T-helper 17 cell (primary cell): ENCODE measurements around the gene ZNF148. TPM values are rescaled to one million over a fixed set of nuclear protein-coding genes. Genes with fewer than 3 reads are reported as not detected.

ENCODE experiments used
- ATAC-seq: fragments of 150-1000 bp; cut with Tn5 transposase; 2 replicates; pipeline ENCODE4 v1.10.0; 2021; ENCODE audit warnings: mild to moderate bottlenecking, moderate library complexity
- DNase-seq, 3 donors: peaks; one replicate each; pipeline versions ENCODE4 v3.0.0 to v3.0.0-alpha.2; 2020 to 2021
- H3K9me3 ChIP-seq: one replicate; pipeline ENCODE4 v1.7.0; 2013; ENCODE audit warnings: low read length, mild to moderate bottlenecking; ENCODE audit not compliant: control insufficient read depth, poor library complexity, severe bottlenecking
- H3K27ac Mint-ChIP-seq: one replicate; pipeline ENCODE4 v1.8.0; 2022; ENCODE audit warnings: mild to moderate bottlenecking, moderate library complexity, mixed read lengths
- H3K27me3 Mint-ChIP-seq: one replicate; pipeline ENCODE4 v1.8.0; 2022; ENCODE audit warnings: mixed read lengths
- H3K36me3 Mint-ChIP-seq: one replicate; pipeline ENCODE4 v1.8.0; 2022; ENCODE audit warnings: low read depth, mixed read lengths
- H3K4me1 Mint-ChIP-seq: one replicate; pipeline ENCODE4 v1.8.0; 2022; ENCODE audit warnings: mild to moderate bottlenecking, mixed read lengths
- H3K4me3 Mint-ChIP-seq: one replicate; pipeline ENCODE4 v1.8.0; 2022; ENCODE audit warnings: mild to moderate bottlenecking, moderate library complexity, mixed read lengths
- total RNA-seq, 4 donors: library from RNA in 2 of 4; stranded (reverse) in 2 of 4; gene quantifications; one replicate each; pipeline ENCODE4 v1.2.3 and lab custom pipeline; 2022 to 2026

ZNF148 gene
- total RNA-seq, 2 donors from 2014 or later = 40.0 to 40.8 TPM

GRCh38 chr3:125240496-125240895, 134.6 kb downstream of the ZNF148 start:
- ATAC-seq (no peak), DNase-seq (no peak)
- H3K27me3 Mint-ChIP-seq = no peaks in the 10 kb centered on the region
- H3K4me3 Mint-ChIP-seq = no peak overlapping the region
- peaks cover 11% of the 10 kb centered on the region for H3K36me3 Mint-ChIP-seq
- no peak overlapping the region for H3K27ac Mint-ChIP-seq
- no peaks in the 10 kb centered on the region for H3K9me3 ChIP-seq
- H3K4me1 Mint-ChIP-seq = peaks cover 3% of the 10 kb centered on the region

- Mint-ChIP-seq H3K4me1 (peaks cover 3% of the 10 kb centered on the region), H3K27ac (no peak overlapping the region), H3K27me3 (no peaks in the 10 kb centered on the region), H3K36me3 (peaks cover 9% of the 10 kb centered on the region), H3K4me3 (no peak overlapping the region)
- H3K9me3 ChIP-seq = no peaks in the 10 kb centered on the region
- DNase-seq (no peak), ATAC-seq (no peak)
Measured at GRCh38 chr3:125239266-125239665, 135.9 kb downstream of the ZNF148 start.

- H3K9me3 ChIP-seq = no peaks in the 10 kb centered on the region
- no peak for DNase-seq
- H3K4me3 Mint-ChIP-seq = no peak overlapping the region
- H3K36me3 Mint-ChIP-seq = peaks cover 9% of the 10 kb centered on the region
- ATAC-seq = no peak
- no peaks in the 10 kb centered on the region for H3K27me3 Mint-ChIP-seq
- H3K27ac Mint-ChIP-seq = no peak overlapping the region
- H3K4me1 Mint-ChIP-seq = peaks cover 3% of the 10 kb centered on the region
Measured at GRCh38 chr3:125238759-125239158, 136.4 kb downstream of the ZNF148 start.

DNA sequence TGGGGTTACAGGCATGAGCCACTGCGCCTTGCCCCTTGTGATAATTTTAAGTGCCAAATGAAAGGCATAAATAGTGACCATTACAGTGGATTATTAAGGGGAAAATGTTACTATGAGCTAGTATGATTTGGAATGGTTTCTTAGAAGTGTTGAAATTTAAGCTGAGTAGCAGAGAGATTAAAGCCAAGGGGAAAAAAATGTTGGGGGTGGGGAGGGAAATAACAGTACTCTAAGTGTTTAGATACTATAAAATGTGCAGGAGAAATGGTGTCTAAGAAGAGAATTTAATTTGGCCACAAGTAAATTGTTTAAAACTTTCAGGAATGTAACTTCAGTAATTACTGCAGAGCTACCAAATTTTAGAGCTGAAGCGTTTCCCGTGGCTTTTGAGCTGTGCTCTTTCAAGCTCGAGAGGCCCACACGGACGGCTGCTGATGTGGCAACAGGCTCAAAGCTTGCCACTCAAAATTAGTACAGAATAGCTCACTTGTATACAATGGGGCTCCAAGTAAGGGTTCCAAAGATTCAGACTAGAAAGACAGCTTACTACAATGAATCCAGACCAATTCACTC, 138.7 kb downstream of the ZNF148 start:
- no peak overlapping the region for H3K4me3 Mint-ChIP-seq
- no peaks in the 10 kb centered on the region for H3K4me1 Mint-ChIP-seq
- H3K9me3 ChIP-seq = no peaks in the 10 kb centered on the region
- no peak overlapping the region for H3K27ac Mint-ChIP-seq
- DNase-seq (no peak), ATAC-seq (no peak)
- H3K36me3 Mint-ChIP-seq = peaks cover 15% of the 10 kb centered on the region
- H3K27me3 Mint-ChIP-seq = no peaks in the 10 kb centered on the region

- Mint-ChIP-seq H3K27me3 (no peaks in the 10 kb centered on the region), H3K36me3 (peaks cover 15% of the 10 kb centered on the region), H3K4me3 (no peak overlapping the region), H3K4me1 (no peaks in the 10 kb centered on the region), H3K27ac (no peak overlapping the region)
- no peak for DNase-seq
- ATAC-seq = no peak
- no peaks in the 10 kb centered on the region for H3K9me3 ChIP-seq
Measured at GRCh38 chr3:125234831-125235230, 140.3 kb downstream of the ZNF148 start.

- H3K9me3 ChIP-seq = no peaks in the 10 kb centered on the region
- ATAC-seq = no peak
- DNase-seq = no peak
- Mint-ChIP-seq H3K27me3 (no peaks in the 10 kb centered on the region), H3K27ac (no peak overlapping the region), H3K36me3 (peaks cover 13% of the 10 kb centered on the region), H3K4me1 (no peaks in the 10 kb centered on the region), H3K4me3 (no peak overlapping the region)
Measured at GRCh38 chr3:125232401-125232800, 142.7 kb downstream of the ZNF148 start.

DNA sequence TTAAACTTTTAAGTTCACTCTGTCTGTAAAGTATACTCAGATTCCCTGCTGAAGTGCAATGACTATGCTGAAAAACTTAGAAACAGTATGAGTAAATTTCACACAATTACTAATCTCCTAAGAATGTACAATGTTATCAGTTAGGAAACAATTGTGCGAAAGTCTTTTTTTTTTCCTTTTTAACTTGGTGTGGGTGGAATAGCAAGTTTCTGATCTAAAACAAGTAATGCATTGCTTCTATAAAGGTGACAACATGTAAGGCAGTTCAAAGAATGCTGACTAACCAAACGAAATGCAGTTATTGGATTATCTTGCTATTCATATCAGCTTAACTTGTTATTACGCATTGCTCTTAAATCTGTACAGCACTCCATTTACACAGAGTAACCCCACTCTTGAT, 143.2 kb downstream of the ZNF148 start:
- Mint-ChIP-seq H3K27me3 (no peaks in the 10 kb centered on the region), H3K4me1 (no peaks in the 10 kb centered on the region), H3K4me3 (no peak overlapping the region), H3K36me3 (peaks cover 11% of the 10 kb centered on the region), H3K27ac (no peak overlapping the region)
- DNase-seq (no peak), ATAC-seq (no peak)
- no peaks in the 10 kb centered on the region for H3K9me3 ChIP-seq

DNA sequence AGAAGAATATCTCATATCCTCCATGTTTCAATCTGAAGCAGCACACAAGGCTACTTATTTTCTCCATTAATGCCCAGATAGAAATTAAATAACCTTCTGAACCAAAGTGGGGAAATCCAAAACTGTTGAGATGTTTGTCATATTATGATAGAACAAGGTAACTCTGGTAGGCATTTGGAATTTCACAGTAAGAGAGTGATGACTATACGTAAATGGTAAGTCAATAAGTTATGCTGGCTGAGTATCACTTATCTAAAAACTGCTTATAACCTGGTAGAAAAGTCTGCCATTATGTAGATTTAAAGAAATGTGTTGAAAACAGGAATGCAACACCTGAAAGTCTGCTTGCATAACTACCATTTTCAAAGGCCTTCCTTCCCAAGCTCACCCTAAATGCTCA, 145.4 kb downstream of the ZNF148 start:
- H3K27me3 Mint-ChIP-seq = no peaks in the 10 kb centered on the region

DNA sequence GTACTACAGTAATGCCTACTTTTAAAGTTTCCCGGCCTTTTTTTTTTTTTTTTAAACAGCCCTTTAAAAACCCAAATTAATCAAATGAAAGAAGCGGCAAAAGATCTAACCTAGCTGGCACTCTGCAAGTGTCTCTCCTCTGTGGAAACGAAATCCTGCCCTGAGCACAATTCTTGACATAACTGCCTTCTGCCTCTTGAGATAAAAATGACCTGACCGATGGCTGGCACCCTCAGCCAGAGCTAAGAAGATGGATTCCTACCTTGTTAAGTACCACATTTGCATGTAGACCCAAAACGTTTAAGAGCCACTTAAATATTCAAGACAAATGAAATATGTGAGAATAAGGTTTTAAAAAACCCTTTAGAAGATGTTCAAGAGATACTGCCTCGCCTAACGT, 146.0 kb downstream of the ZNF148 start:
- no peaks in the 10 kb centered on the region for H3K27me3 Mint-ChIP-seq
- DNase-seq (no peak), ATAC-seq (no peak)
- H3K9me3 ChIP-seq = no peaks in the 10 kb centered on the region
- no peak overlapping the region for H3K4me3 Mint-ChIP-seq
- peaks cover 7% of the 10 kb centered on the region for H3K36me3 Mint-ChIP-seq
- peak overlapping the region; percentile 6 for H3K27ac Mint-ChIP-seq
- no peaks in the 10 kb centered on the region for H3K4me1 Mint-ChIP-seq

More for the DNA sequence above, 145.4 kb downstream of the ZNF148 start:
- H3K9me3 ChIP-seq = no peaks in the 10 kb centered on the region
- Mint-ChIP-seq H3K27ac (peak overlapping the region; percentile 6), H3K4me1 (no peaks in the 10 kb centered on the region), H3K36me3 (peaks cover 7% of the 10 kb centered on the region), H3K4me3 (no peak overlapping the region)
- no peak for DNase-seq
- ATAC-seq = no peak

DNA sequence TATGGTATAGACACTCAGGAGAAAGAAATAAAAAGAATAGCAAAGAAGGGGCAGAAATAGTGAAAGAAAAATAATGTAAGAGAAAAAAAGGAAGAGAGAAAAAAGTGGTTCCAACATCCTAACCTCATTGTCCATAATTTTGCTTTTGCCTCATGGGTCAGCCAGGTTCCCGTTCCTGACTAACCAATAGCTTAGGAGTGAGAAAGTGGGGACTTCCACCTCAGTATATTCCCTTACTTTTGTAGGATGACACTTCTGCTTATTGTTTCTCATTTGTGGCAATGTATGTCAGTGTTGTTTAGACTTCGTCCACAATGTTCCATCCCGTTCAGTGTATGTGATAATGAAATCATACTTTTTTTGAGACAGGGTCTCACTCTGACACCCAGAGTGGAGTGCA, 153.3 kb downstream of the ZNF148 start:
- no peak for ATAC-seq
- no peaks in the 10 kb centered on the region for H3K9me3 ChIP-seq
- Mint-ChIP-seq H3K4me3 (no peak overlapping the region), H3K27ac (no peak overlapping the region), H3K4me1 (no peaks in the 10 kb centered on the region), H3K36me3 (no peaks in the 10 kb centered on the region), H3K27me3 (no peaks in the 10 kb centered on the region)
- DNase-seq = no peak

DNA sequence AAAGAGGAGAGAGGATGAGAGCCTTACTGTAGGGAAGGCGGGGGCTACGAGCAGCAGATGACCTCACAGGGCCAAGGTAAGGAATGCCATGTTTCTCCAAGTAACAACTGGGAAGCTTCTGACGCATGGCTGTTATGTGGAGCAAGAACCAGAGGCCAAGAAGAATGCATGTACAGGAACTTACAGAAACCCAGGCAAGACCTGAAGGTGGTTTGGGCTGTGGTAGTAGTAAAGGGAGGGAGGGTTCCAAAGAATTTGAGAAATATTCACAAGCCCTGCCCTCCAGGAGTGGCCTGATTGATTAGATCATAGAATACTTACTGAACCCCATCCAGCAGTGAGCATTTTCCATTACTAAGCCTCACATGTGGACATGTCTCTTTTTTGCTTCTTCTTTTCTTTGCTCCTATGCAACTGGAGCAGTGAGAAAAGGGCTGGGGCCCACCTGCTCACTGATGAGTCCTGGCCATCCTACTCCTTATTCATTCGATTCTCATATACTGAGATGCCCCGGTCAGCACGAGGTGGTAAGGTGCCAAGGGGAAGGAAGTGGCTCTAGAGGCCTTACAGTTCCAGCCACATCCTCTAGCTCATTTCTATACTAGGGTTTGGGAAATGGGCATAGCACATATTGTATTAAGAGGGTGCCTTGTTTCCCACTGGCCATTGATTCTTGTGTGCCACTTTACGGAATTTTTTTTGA, 154.2 kb downstream of the ZNF148 start:
- H3K36me3 Mint-ChIP-seq = no peaks in the 10 kb centered on the region
- H3K4me1 Mint-ChIP-seq = no peaks in the 10 kb centered on the region
- H3K27me3 Mint-ChIP-seq = no peaks in the 10 kb centered on the region
- H3K9me3 ChIP-seq = no peaks in the 10 kb centered on the region
- no peak overlapping the region for H3K27ac Mint-ChIP-seq
- DNase-seq (no peak), ATAC-seq (no peak)
- H3K4me3 Mint-ChIP-seq = no peak overlapping the region

DNA sequence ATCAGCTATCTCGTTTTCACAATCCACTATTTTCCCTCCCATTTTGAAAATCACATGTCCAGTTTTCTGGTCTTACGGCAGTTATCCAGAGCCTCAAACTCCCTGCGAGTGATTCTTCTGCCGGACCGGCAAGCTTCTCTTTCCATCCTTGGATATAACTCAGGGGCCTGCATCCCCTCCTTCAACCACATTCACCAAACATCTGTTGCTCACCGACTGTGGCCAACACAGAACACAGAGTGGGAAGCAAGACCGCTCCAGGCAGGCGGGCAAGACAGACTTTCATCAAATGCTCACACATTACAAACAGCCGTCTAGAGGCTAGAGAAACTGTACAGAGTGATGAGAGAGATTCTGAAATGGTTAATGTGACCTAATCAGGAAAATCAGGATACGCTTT, 154.9 kb downstream of the ZNF148 start:
- Mint-ChIP-seq H3K27me3 (no peaks in the 10 kb centered on the region), H3K27ac (no peak overlapping the region), H3K36me3 (no peaks in the 10 kb centered on the region), H3K4me3 (no peak overlapping the region), H3K4me1 (no peaks in the 10 kb centered on the region)
- DNase-seq (no peak), ATAC-seq (no peak)
- no peaks in the 10 kb centered on the region for H3K9me3 ChIP-seq

GRCh38 chr3:125219261-125219701, 155.8 kb downstream of the ZNF148 start:
- DNase-seq = no peak
- Mint-ChIP-seq H3K4me1 (peaks cover 8% of the 10 kb centered on the region), H3K36me3 (no peaks in the 10 kb centered on the region), H3K27ac (no peak overlapping the region), H3K4me3 (no peak overlapping the region), H3K27me3 (peaks cover 9% of the 10 kb centered on the region)
- no peaks in the 10 kb centered on the region for H3K9me3 ChIP-seq
- ATAC-seq = no peak

DNA sequence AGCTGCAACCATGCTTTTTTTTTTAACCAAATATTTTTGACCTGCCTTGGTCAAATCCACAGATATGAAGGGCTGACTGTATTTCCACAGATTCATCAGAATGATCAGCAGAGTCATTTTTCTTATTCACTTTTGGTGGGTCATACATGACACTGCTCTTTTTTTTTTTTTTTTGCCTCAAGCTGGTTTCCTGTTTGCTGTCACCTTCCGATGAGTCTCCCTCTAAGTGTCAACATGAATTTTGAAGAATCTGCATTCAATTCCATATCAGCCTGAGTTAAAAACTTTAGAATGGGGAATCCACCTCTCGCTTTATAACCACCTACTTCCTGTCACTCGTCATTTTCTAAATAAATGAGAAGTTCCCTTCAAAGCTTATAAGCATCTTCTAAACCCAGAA, 160.4 kb downstream of the ZNF148 start:
- H3K4me1 Mint-ChIP-seq = peaks cover 17% of the 10 kb centered on the region
- peak; percentile 66 for ATAC-seq
- H3K36me3 Mint-ChIP-seq = peaks cover 9% of the 10 kb centered on the region
- peaks cover 46% of the 10 kb centered on the region for H3K27me3 Mint-ChIP-seq
- DNase-seq = no peak
- no peaks in the 10 kb centered on the region for H3K9me3 ChIP-seq
- no peak overlapping the region for H3K4me3 Mint-ChIP-seq
- no peak overlapping the region for H3K27ac Mint-ChIP-seq
